GM19452 (cell line): ENCODE data around the gene MAN2C1.
A peak's percentile ranks its signal among the peaks of the same experiment; 100 is the strongest.
"Not testable (repeated sequence)": the region's sequence is repeated elsewhere in the genome, so short reads cannot be mapped to it uniquely, and the experiment has no call there.

ENCODE experiments used
- ATAC-seq: cut with Tn5 transposase; IDR thresholded peaks from one replicate; pipeline ENCODE4 v1.9.1; 2021; ENCODE audit not compliant: unreplicated experiment

MAN2C1 gene

GRCh38 chr15:75367913-75368688 lies at the start of gene MAN2C1:
TSS of gene MAN2C1 (minus strand) at chr15:75368607. CDS start at chr15:75368583, 24 bp downstream.
- peak; percentile 77 for ATAC-seq

- ATAC-seq: no peak
These were observed 48.2 kb upstream of the MAN2C1 start for GRCh38 chr15:75416584-75416983.

GRCh38 chr15:75410196-75410595 lies 41.8 kb upstream of the MAN2C1 start:
- no peak for ATAC-seq

GRCh38 chr15:75407083-75407482 lies 38.7 kb upstream of the MAN2C1 start:
- ATAC-seq: no peak

- ATAC-seq: no peak
These were observed 35.5 kb upstream of the MAN2C1 start for GRCh38 chr15:75403892-75404291.

GRCh38 chr15:75397494-75397893 lies 29.1 kb upstream of the MAN2C1 start:
- ATAC-seq: no peak

- ATAC-seq: no peak
These were observed 21.5 kb upstream of the MAN2C1 start for GRCh38 chr15:75389791-75390382.

- not testable (repeated sequence) for ATAC-seq
These were observed 15.6 kb upstream of the MAN2C1 start for GRCh38 chr15:75383986-75384385.

- no peak for ATAC-seq
These were observed 12.4 kb upstream of the MAN2C1 start for GRCh38 chr15:75380773-75381172.

- ATAC-seq: no peak
These were observed 3.7 kb upstream of the MAN2C1 start for GRCh38 chr15:75371901-75372688.

GRCh38 chr15:75371486-75371885 lies 3.1 kb upstream of the MAN2C1 start:
- no peak for ATAC-seq

GRCh38 chr15:75369897-75370581 lies 1.6 kb upstream of the MAN2C1 start:
- no peak for ATAC-seq

- ATAC-seq: no peak
These were observed 357 bp upstream of the MAN2C1 start for GRCh38 chr15:75368689-75369239.

GRCh38 chr15:75367406-75367912 lies 948 bp downstream of the MAN2C1 start:
- ATAC-seq: peak; percentile 2

GRCh38 chr15:75367006-75367405 lies 1.4 kb downstream of the MAN2C1 start:
- ATAC-seq: no peak

GRCh38 chr15:75366163-75366562 lies 2.2 kb downstream of the MAN2C1 start:
- no peak for ATAC-seq

- no peak for ATAC-seq
These were observed 3.5 kb downstream of the MAN2C1 start for GRCh38 chr15:75364881-75365280.

GRCh38 chr15:75363786-75364185 lies 4.6 kb downstream of the MAN2C1 start:
- ATAC-seq: no peak

GRCh38 chr15:75362642-75363249 lies 5.7 kb downstream of the MAN2C1 start:
- no peak for ATAC-seq

GRCh38 chr15:75361989-75362641 lies 6.3 kb downstream of the MAN2C1 start:
- no peak for ATAC-seq
